NCI-H774 (cell line): Measurements from ENCODE around the gene MLLT6.

Experiments used
- DNase-seq: peaks from one replicate; lab custom pipeline; 2025; lab: John Stamatoyannopoulos, UW

The MLLT6 gene

GRCh38 chr17:38727736-38728135, 22.7 kb downstream of the MLLT6 start:
- no peak for DNase-seq

- DNase-seq, result no peak
Observed at GRCh38 chr17:38728290-38728831, 23.3 kb downstream of the MLLT6 start.

GRCh38 chr17:38729368-38729885, 24.4 kb downstream of the MLLT6 start:
- no peak for DNase-seq

- DNase-seq, result peak; percentile 97
Observed at GRCh38 chr17:38729886-38730525, 24.9 kb downstream of the MLLT6 start, which contains the start of gene CISD3. CISD3 (plus strand) TSS chr17:38730341; CDS start chr17:38730359, 18 bp downstream.

- peak; percentile 65 for DNase-seq
Observed at GRCh38 chr17:38730526-38731379, 25.7 kb downstream of the MLLT6 start.

GRCh38 chr17:38731526-38732294, 26.6 kb downstream of the MLLT6 start:
- DNase-seq, result no peak

GRCh38 chr17:38732376-38733281, 27.6 kb downstream of the MLLT6 start:
- no peak for DNase-seq

GRCh38 chr17:38733282-38733981, 28.4 kb downstream of the MLLT6 start:
- no peak for DNase-seq

GRCh38 chr17:38733982-38734973, 29.2 kb downstream of the MLLT6 start:
- DNase-seq, result no peak

- no peak for DNase-seq
Observed at GRCh38 chr17:38735161-38735997, 30.3 kb downstream of the MLLT6 start.

GRCh38 chr17:38738007-38738662, 33.1 kb downstream of the MLLT6 start:
- no peak for DNase-seq

GRCh38 chr17:38738686-38739085, 33.6 kb downstream of the MLLT6 start:
- DNase-seq, result no peak

- DNase-seq, result no peak
Observed at GRCh38 chr17:38739305-38739704, 34.2 kb downstream of the MLLT6 start.

GRCh38 chr17:38740044-38740443, 35.0 kb downstream of the MLLT6 start:
- DNase-seq, result no peak

- DNase-seq, result no peak
Observed at GRCh38 chr17:38740806-38741205, 35.7 kb downstream of the MLLT6 start.

GRCh38 chr17:38741461-38741860, 36.4 kb downstream of the MLLT6 start:
- no peak for DNase-seq

GRCh38 chr17:38741921-38742410, 36.9 kb downstream of the MLLT6 start:
- DNase-seq, result no peak
